AG04450 (cell line): ENCODE results near the gene STMP1. TPM values are rescaled to one million over a fixed set of nuclear protein-coding genes. Genes with fewer than 3 reads are reported as not detected.

Experiments
- CTCF ChIA-PET: fragments of 300-600, 350-600 bp; formaldehyde crosslinking; extraction: SDS; loops from one replicate; lab custom pipeline; 2022; ENCODE audit warnings: antibody characterized with exemption, inconsistent platforms; lab: Charles Lee
- POLR2A ChIA-PET: fragments of 350-600 bp; formaldehyde crosslinking; extraction: SDS; loops from one replicate; lab custom pipeline; 2021; ENCODE audit warnings: antibody characterized with exemption, inconsistent platforms; lab: Yijun Ruan, JAX
- DNase-seq: peaks from one replicate; pipeline ENCODE4 v3.0.0-alpha.2; 2011; ENCODE audit warnings: low read depth, low spot score
- H3K27ac ChIP-seq: one replicate; pipeline ENCODE4 v1.5.1; 2012; ENCODE audit warnings: low read depth, low read length, control low read depth
- H3K27me3 ChIP-seq: one replicate; pipeline ENCODE4 v1.6.0; 2012; ENCODE audit warnings: low read length; ENCODE audit not compliant: control insufficient read depth, insufficient read depth
- H3K4me3 ChIP-seq: 2 replicates; pipeline ENCODE4 v1.5.1; 2011; ENCODE audit warnings: mild to moderate bottlenecking, low read depth, low read length, control low read depth
- H3K9me3 ChIP-seq: 2 replicates; pipeline ENCODE4 v1.5.1; 2012; ENCODE audit warnings: low read length; ENCODE audit not compliant: control insufficient read depth, insufficient read depth
- CTCF ChIP-seq: IDR thresholded peaks from 2 replicates; pipeline ENCODE4 v1.5.1; 2011; ENCODE audit warnings: low read depth, low read length, control low read depth, inconsistent platforms
- polyA plus RNA-seq: library from polyadenylated mRNA; depleted of rRNA; stranded (reverse); fragments of >200 nt; gene quantifications from 2 replicates; pipeline ENCODE4 v1.2.3, GENCODE V29; 2011

STMP1 gene
- polyA plus RNA-seq, 1 experiment = 48.2 TPM

DNA sequence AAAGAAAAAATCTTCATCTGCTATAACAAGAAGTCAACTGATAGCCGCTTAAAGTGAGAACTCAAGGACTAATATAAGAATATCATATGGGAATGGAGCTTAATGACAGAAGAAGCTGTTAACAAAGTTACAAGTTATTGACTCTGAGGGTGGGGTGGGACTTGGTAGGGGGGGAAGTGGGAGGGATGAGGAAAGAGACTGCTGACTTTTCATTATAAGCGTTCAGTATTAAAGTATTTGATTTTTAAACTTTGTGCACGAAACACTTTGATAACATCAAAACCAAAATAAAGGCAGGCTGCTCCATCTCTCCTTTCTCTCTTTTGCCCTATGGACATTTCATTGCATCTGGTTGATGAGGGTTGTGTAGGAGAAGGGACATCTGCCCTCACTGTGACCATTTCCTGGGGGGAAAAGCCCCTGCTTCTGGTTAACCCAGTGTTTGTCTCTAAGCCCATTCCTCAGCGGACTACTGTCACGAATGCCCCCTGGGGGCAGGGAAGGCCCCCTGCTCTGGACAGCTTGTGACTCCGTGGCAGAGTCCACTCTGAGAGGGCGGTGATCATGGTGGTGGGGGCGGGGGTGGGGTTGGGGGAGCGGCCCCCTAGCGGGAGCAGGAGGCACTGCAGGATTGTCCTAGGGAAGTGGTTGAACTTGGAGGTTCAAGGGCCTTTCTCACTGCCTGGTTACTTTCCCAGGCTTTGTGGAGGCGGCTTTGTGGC lies 48.3 kb downstream of the STMP1 start:
- ChIA-PET CTCF (interaction anchor here (0.6 to 2.9 kb wide), 22 partner anchors 8 to 437 kb away, joined by 3 to 34 read pairs (median 4); partner anchors contain the start of gene SLC13A4), POLR2A (no interaction called here)
- no peak for DNase-seq
- H3K27me3 ChIP-seq = no peaks in the 10 kb centered on the region
- H3K27ac ChIP-seq = no peak overlapping the region
- H3K9me3 ChIP-seq = peaks cover 3% of the 10 kb centered on the region; the same call in 1 of the 2 replicates
- peak; percentile 48 for TF ChIP-seq CTCF
- H3K4me3 ChIP-seq = no peak overlapping the region

- Histone ChIP-seq H3K4me3 (no peak overlapping the region), H3K27ac (no peak overlapping the region), H3K9me3 (peaks cover under 1% of the 10 kb centered on the region; the same call in 1 of the 2 replicates), H3K27me3 (no peaks in the 10 kb centered on the region)
- ChIA-PET POLR2A (interaction anchor here (0.7 kb wide), 1 partner anchor 47 kb away, joined by 8 read pairs; no protein-coding TSS in a partner anchor), CTCF (interaction anchor here (0.6 to 2.9 kb wide), 16 partner anchors 9 to 445 kb away, joined by 3 to 34 read pairs (median 5); partner anchors contain the start of gene SLC13A4)
- no peak for DNase-seq
- no peak for TF ChIP-seq CTCF
Observed at GRCh38 chr7:135711139-135711469, 48.8 kb downstream of the STMP1 start.

DNA sequence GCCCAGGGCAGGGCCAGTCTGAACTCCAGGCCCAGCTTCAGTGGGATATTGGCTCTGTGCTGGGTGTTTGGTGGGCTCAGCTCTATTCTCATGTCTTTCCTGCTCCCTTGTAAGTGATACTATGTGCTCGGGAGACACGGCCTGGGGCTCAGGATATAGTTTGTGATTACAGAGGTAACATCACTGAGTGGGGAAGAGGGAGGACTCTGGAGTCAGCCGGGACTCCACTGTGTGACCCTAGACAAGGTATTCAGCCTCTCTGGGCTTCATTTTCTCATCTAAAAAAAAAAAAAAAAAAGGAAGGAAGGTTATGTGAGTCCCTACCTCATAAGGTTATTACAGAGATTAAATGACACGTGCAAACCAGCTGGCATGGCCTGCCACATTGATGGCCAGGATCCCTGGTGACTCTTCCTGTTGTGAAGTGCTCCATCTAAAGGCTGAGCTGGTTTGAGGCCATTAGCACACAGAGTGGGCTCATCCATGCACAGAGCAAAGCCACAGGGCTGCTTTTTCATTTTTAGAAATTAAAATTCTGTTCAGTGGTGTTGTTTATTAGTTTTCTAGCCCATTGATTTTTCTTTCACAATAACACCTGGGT lies 50.0 kb downstream of the STMP1 start:
- Histone ChIP-seq H3K4me3 (no peak overlapping the region), H3K27ac (no peak overlapping the region), H3K27me3 (no peaks in the 10 kb centered on the region), H3K9me3 (no peaks in the 10 kb centered on the region; the same call in 1 of the 2 replicates)
- no peak for DNase-seq
- no peak; the same call in 1 of the 2 replicates for TF ChIP-seq CTCF
- CTCF ChIA-PET = interaction anchor here (0.6 to 2.9 kb wide), 9 partner anchors 8 to 297 kb away, joined by 3 to 34 read pairs (median 5); no protein-coding TSS in a partner anchor
- POLR2A ChIA-PET = interaction anchor here (0.7 kb wide), 1 partner anchor 32 kb away, joined by 6 read pairs; no protein-coding TSS in a partner anchor

DNA sequence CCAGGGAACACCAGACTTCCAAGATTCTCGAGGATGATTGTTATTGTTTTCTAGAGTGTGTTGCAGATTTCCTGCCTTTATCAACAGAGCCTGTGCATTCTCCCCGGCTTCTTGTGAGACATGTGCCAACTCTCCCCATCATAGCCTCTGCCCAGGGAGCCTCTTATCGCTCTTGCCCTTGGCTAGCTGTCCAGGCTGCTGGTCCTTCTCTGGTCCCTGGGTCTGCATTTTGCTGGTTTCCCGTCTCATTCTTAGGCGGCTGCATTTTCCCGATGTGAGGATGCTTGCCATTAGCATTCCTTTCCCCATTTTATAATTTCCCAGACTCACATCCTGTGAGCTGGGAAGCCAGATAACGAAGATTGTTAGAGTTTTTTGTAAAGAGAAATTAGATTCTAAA lies 50.5 kb downstream of the STMP1 start:
- no peak overlapping the region for H3K27ac ChIP-seq
- no peak overlapping the region for H3K4me3 ChIP-seq
- H3K27me3 ChIP-seq = no peaks in the 10 kb centered on the region
- ChIA-PET CTCF (interaction anchor here (0.6 kb wide), 1 partner anchor 200 kb away, joined by 4 read pairs; no protein-coding TSS in a partner anchor), POLR2A (interaction anchor here (0.7 kb wide), 1 partner anchor 32 kb away, joined by 6 read pairs; no protein-coding TSS in a partner anchor)
- no peak for DNase-seq
- TF ChIP-seq CTCF = no peak
- no peaks in the 10 kb centered on the region; the same call in 1 of the 2 replicates for H3K9me3 ChIP-seq
